HG02943 (cell line): ENCODE results near the gene CCNC.

ENCODE experiments used
- ATAC-seq: cut with Tn5 transposase; IDR thresholded peaks from one replicate; pipeline ENCODE4 v1.9.1; 2021; ENCODE audit warnings: mild to moderate bottlenecking, low read depth, moderate library complexity; ENCODE audit not compliant: unreplicated experiment

Gene CCNC

GRCh38 chr6:99550046-99550748 lies 18.3 kb downstream of the CCNC start:
- no peak for ATAC-seq

DNA sequence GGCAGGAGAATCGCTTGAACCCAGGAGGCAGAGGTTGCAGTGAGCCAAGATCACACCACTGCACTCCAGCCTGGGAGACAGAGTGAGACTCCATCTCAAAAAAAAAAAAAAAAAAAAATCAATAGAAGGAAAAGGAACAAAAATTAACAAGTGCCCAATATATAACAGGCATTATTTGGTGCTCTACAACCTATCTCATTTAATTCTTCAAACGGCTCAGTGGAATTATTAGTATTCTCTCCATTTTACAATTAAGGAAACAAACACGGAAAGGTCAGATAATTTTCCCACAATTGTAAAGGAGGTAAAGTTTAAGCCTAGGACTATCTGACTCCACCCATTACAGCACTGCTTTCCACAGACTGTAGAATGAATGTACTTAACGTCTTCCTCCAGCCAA lies 19.8 kb downstream of the CCNC start:
- no peak for ATAC-seq

- no peak for ATAC-seq
Measured at GRCh38 chr6:99547526-99547925, 20.9 kb downstream of the CCNC start.

- ATAC-seq = no peak
Measured at GRCh38 chr6:99545442-99545841, 23.0 kb downstream of the CCNC start.

- no peak for ATAC-seq
Measured at GRCh38 chr6:99543968-99544367, 24.5 kb downstream of the CCNC start.

DNA sequence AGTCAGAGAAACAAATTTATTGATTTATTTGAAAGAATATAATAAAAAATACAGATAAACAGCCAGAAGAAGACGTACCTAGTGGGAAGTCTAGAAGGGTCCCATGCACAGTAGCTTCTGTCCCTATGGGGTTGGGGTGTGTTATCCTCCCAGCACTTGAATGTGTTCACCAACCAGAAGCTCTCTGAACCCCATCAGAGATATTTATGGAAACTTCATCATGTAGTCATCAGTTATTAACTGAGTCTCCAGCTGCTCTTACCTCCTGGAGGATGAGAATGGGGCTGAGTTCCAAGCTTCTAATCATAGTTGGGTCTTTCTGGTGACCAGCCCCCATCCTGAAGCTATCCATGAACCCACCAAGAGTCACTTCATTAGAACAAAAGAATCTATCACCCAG lies 37.8 kb downstream of the CCNC start:
- no peak for ATAC-seq

DNA sequence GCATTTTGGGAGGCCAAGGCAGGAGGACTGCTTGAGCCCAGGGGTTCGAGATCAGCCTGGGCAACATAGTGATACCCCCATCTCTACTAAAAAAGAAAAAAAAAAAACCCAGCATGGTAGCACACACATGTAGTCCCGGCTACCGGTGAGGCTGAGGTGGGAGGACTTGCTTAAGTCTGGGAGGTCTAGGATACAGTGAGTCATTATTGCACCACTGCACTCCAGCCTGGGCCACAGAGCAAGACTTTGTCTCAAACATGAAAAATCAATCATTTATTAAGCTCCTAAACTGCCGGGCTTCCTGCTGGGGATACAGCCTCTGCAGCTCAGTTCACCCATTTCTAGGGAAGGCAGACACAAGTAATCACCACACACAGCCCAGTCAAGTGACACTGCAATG lies 45.9 kb downstream of the CCNC start:
- ATAC-seq = no peak

DNA sequence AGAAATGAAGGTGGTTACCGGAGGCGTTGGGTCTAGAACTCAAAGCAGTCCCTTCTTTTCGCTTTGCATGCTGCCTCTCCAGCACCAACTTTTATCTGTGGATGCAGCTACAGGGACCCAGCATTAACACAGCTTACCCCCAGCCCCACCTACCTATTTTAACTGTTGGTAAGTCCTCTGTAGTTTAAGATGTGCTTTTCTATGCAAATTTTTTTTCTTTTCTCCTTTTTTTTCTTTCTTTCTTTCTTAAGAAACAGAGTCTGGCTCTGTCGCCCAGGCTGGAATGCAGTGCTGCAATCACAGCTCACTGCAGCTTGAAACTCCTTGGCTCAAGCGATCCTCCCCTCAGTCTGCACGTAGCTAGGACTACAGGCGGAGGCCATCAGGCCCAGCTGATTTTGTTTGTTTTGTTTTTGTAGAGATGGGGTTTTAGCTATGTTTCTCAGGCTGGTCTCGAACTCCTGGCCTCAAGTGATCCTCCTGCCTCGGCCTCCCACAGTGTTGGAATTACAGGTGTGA lies 46.8 kb downstream of the CCNC start:
- peak; percentile 37 for ATAC-seq

DNA sequence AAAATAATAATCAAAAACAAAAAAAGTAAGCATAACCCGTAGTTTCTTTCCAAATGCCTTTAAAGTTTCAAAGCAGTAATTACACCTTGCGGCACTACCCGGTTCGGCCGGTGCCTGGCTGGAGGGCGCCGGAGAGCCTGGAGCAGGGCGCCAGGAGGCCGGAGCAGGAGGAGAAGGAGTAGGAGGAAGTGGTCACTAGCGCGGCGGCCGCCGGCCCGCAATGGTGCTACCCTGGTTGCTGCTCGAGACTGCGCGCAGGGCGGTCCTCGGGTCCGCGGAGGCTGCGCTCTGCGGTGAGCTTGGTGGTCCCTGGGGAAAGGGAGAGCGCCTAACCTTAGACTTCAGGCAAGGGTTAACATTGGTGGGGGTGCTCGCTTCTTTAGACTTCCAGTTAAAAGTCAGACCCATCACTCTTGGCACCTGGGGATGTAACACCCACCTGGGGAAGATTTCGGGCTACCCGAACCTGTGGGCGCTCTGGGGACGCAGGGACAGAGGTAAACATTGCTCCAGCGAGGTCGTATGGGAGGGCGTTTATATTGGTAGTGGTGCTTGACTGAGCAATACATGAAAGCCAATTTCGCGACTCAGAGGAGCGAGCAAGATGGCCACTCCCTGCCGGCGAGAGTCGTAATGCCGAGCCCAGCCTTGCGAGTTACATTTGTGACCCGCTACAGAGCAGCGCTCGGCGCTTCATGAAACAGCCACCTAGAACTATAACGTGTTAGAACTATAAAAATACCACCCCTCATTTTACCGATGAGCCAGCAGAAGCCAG lies 47.4 kb downstream of the CCNC start:
- peak; percentile 93 for ATAC-seq

- no peak for ATAC-seq
Measured at GRCh38 chr6:99519446-99519845, 49.0 kb downstream of the CCNC start.

DNA sequence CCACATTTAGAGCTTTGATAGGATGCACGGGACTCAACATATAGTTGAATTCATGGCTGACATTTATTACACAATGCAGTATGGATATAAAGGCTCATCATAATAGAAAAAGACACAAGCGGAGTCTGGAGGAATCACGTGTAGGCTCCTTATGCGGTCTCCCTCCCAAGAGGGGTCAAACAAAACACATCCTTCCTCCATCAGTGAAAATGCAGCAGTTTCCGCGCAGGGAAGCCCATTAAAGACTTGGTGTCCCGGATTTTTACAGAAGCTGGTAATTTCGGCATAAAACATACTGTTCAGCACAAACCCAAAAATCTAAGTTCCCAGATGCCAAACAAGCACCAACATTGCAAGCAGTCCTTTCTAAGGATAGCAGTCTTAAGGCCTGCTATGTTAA lies 54.4 kb downstream of the CCNC start:
- ATAC-seq = no peak

DNA sequence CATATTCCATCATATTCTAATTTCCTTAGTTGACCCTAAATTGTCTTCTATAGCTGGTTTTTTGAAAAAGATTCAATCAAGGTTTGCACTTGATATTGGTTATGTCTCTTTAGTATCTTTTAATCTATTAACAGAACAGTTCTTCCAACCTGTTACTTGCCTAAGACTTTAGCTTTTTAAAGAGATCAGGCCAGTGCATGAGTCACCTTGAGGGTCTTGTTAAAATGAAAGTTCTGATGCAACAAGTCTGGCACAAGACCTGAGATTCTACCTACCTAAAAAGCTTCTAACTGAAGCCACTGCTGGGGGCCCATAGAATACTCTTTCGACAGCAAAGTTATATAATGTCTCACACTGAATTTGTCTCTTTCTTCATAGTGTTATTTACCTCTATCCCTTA lies 56.4 kb downstream of the CCNC start:
- no peak for ATAC-seq

- ATAC-seq = no peak
Measured at GRCh38 chr6:99507648-99508047, 60.8 kb downstream of the CCNC start.

GRCh38 chr6:99501762-99502161 lies 66.7 kb downstream of the CCNC start:
- ATAC-seq = no peak

DNA sequence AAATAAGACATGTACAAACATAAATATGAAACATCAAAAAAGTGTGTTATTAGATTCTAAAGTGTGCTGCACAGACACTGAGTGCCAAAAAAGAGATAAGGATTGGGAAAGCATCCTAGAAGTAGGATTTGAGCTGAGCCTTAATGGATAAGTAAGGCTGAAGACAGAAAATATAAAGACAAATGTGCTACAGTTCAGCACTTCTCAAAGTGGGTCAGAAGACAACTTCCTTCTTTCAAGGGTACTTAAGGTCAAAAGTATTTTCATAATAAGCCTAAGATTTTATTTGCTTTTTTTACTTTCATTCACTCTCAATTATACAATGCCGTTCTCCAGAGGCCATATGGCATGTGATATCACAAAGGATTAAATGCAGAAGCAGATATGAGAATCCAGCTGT lies 70.0 kb downstream of the CCNC start:
- ATAC-seq = no peak

- ATAC-seq = no peak
Measured at GRCh38 chr6:99495466-99495865, 73.0 kb downstream of the CCNC start.
